Right lobe of liver (tissue), 6 donors: ENCODE results near the gene NEDD1. TPM values are rescaled to one million over a fixed set of nuclear protein-coding genes. Genes with fewer than 3 reads are reported as not detected.

Experiments used
- ATAC-seq, 4 donors: fragments of 200-7000 bp; cut with Tn5 transposase; one replicate each; pipeline ENCODE4 v1.9.1; 2020; ENCODE audit warnings: mild to moderate bottlenecking in 4 of 4, moderate library complexity in 4 of 4
- DNase-seq, 3 donors: peaks; one replicate each; pipeline ENCODE4 v3.0.0-alpha.2; 2020
- H3K27ac ChIP-seq, 3 donors: fragments of 200-600 bp; one replicate each; pipeline ENCODE4 v1.8.0; 2022
- H3K27me3 ChIP-seq, 2 donors: fragments of 200-600 bp; one replicate each; pipeline ENCODE4 v1.8.0; 2022
- H3K36me3 ChIP-seq, 4 donors: fragments of 200-600 bp; sonication (generic) in 1 of 4; one replicate each; pipeline versions ENCODE4 v1.5.1 to v1.8.0; 2017 to 2022; ENCODE audit warnings: control low read depth in 1 of 4
- H3K4me1 ChIP-seq, 4 donors: fragments of 200-600 bp; sonication (generic) in 1 of 4; one replicate each; pipeline versions ENCODE4 v1.5.1 to v1.8.0; 2017 to 2022; ENCODE audit warnings: control low read depth in 1 of 4
- H3K4me3 ChIP-seq, 3 donors: fragments of 200-600 bp; one replicate each; pipeline ENCODE4 v1.8.0; 2022
- H3K9me3 ChIP-seq, 4 donors: fragments of 200-600 bp; sonication (generic) in 1 of 4; one replicate each; pipeline versions ENCODE4 v1.5.1 to v1.8.0; 2017 to 2022; ENCODE audit warnings: control low read depth in 1 of 4
- CTCF ChIP-seq, 4 donors: fragments of 200-600 bp in 3 of 4; fragments of 450-650 bp in 1 of 4; IDR thresholded peaks; one replicate each; pipeline versions ENCODE4 v1.5.1 to v1.8.0; 2016 to 2022; ENCODE audit warnings: antibody characterized with exemption in 4 of 4, mild to moderate bottlenecking in 2 of 4
- POLR2A ChIP-seq: fragments of 450-650 bp; IDR thresholded peaks from one replicate; pipeline ENCODE4 v1.6.1; 2017; ENCODE audit warnings: antibody characterized with exemption, mild to moderate bottlenecking
- WGBS: methylation state at CpG from one replicate; pipeline ENCODE4 v1.1.6; 2018; ENCODE audit warnings: low coverage, low lambda C conversion rate; ENCODE audit not compliant: insufficient coverage; ENCODE audit errors: missing lambda C conversion rate; 5-methylcytosine and 5-hydroxymethylcytosine counted together
- intact Hi-C, 2 donors: fragments of 100-400 bp; cut with DNase I; formaldehyde crosslinking; loops; one replicate each; pipeline versions ENCODE4 v1.11.2 to v1.14.1; 2022
- total RNA-seq, 6 experiments: library from RNA; depleted of rRNA in 2 of 6; stranded (reverse); fragments of >200 nt in 2 of 6; fragmentation: NEBNext Ultra II Directional in 3 of 6; extraction: Animal tissue kit (Norgen Biotek cat#: 25700) in 3 of 6; gene quantifications; one replicate each; pipeline versions ENCODE4 v1.1.0 to v1.2.4, GENCODE V29; 2016 to 2023
- donor health status: DM: no; HTN: yes; CAD: no.
- donor health status: DM: no; HTN: no; CAD: no.
- donor health status: DM: no; HTN: no; CAD: no.
- donor health status: DM: no; HTN: yes; CAD: no.
- donor health status: DM: no; HTN: yes; CAD: no.

Gene NEDD1
- total RNA-seq, 6 experiments from 2014 or later = 2.8 to 8.5 (median 6.4) TPM

DNA sequence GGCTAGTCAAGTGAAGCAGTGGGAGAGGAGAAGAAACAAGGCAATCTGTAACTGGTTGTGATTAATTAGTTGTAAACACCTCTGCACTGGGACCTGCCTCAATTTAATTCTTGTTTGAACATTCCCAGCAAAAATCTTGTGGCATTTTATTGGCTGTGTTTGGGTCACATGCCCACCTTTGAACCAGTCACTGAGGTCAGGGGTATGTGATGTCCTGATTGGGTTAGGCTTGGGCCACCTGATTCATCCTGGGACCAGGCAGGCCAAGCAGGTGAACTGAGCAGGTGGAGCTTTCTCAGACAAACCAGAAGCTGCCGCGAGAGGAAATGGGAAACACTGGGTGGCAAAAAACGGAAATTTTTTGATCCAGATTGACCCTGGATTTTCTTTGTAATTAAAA is 72.5 kb downstream of the NEDD1 start:
- ATAC-seq (no peak), DNase-seq (no peak)
- no peaks in the 10 kb centered on the region for H3K27me3 ChIP-seq
- H3K27ac ChIP-seq = no peak overlapping the region
- no peak for TF ChIP-seq POLR2A
- TF ChIP-seq CTCF (IDR thresholded peaks at IDR 0.05) = no peak
- no peaks in the 10 kb centered on the region for H3K4me1 ChIP-seq
- no peak overlapping the region for H3K4me3 ChIP-seq
- H3K9me3 ChIP-seq = no peaks in the 10 kb centered on the region
- no peaks in the 10 kb centered on the region for H3K36me3 ChIP-seq
- intact Hi-C loops = no loop called here
- 71% methylated on average over 3 of the region's 3 CpGs for WGBS

- intact Hi-C loops = no loop called here
- H3K4me1 ChIP-seq = peaks cover 0 to 6% (median 1%) of the 10 kb centered on the region in 4 donors
- 35% methylated on average over 6 of the region's 6 CpGs for WGBS
- H3K27me3 ChIP-seq = peaks cover 0 to 3% of the 10 kb centered on the region in 2 donors
- H3K27ac ChIP-seq = no peak overlapping the region
- no peak for TF ChIP-seq POLR2A
- TF ChIP-seq CTCF (IDR thresholded peaks at IDR 0.05) = no peak
- no peaks in the 10 kb centered on the region for H3K9me3 ChIP-seq
- DNase-seq = no peak
- H3K36me3 ChIP-seq = no peaks in the 10 kb centered on the region
- no peak overlapping the region for H3K4me3 ChIP-seq
- ATAC-seq = no peak
Measured at GRCh38 chr12:96980991-96981414, 73.9 kb downstream of the NEDD1 start.

GRCh38 chr12:96981911-96982310 is 74.9 kb downstream of the NEDD1 start:
- 57% methylated on average over 4 of the region's 4 CpGs for WGBS
- H3K27ac ChIP-seq = no peak overlapping the region
- intact Hi-C loops = no loop called here
- H3K4me1 ChIP-seq = peaks cover 0 to 7% (median 3%) of the 10 kb centered on the region in 4 donors
- no peak for TF ChIP-seq POLR2A
- TF ChIP-seq CTCF (IDR thresholded peaks at IDR 0.05) = no peak
- ATAC-seq (no peak), DNase-seq (no peak)
- no peaks in the 10 kb centered on the region for H3K9me3 ChIP-seq
- no peak overlapping the region for H3K4me3 ChIP-seq
- H3K36me3 ChIP-seq = no peaks in the 10 kb centered on the region
- H3K27me3 ChIP-seq = peaks cover 0 to 3% of the 10 kb centered on the region in 2 donors

DNA sequence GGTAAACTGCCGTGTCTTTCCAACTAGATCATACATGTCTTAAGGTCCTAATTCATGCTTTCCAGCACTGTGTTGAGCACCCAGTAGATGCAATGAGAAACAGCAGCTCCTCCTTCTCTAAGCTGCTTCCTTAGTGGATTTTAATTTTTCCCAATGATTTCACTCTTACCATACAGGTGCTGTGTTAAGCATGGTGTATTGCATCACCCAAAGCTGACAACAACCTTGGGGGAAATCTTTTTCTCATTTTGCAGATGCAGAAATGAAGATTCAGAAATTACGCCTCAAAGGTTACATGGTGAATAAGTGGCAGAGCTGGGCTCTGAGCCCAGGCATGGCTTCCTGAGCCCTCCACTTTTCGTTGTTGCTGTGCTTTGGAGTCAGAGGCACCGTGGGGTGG is 75.6 kb downstream of the NEDD1 start:
- H3K36me3 ChIP-seq = no peaks in the 10 kb centered on the region
- H3K4me1 ChIP-seq = peaks cover 0 to 7% (median 3%) of the 10 kb centered on the region in 4 donors
- no peaks in the 10 kb centered on the region for H3K9me3 ChIP-seq
- TF ChIP-seq CTCF (IDR thresholded peaks at IDR 0.05) = no peak
- TF ChIP-seq POLR2A = no peak
- no peak overlapping the region for H3K4me3 ChIP-seq
- peaks cover 0 to 3% of the 10 kb centered on the region in 2 donors for H3K27me3 ChIP-seq
- no peak overlapping the region for H3K27ac ChIP-seq
- 56% methylated on average over 4 of the region's 4 CpGs for WGBS
- DNase-seq (no peak), ATAC-seq (no peak)
- intact Hi-C loops = no loop called here
